ENCODE measurements around the gene NMU. TPM values are rescaled to one million over a fixed set of nuclear protein-coding genes. Genes with fewer than 3 reads are reported as not detected.

NMU gene
- total RNA-seq, 1 donor from 2014 or later: not detected

DNA sequence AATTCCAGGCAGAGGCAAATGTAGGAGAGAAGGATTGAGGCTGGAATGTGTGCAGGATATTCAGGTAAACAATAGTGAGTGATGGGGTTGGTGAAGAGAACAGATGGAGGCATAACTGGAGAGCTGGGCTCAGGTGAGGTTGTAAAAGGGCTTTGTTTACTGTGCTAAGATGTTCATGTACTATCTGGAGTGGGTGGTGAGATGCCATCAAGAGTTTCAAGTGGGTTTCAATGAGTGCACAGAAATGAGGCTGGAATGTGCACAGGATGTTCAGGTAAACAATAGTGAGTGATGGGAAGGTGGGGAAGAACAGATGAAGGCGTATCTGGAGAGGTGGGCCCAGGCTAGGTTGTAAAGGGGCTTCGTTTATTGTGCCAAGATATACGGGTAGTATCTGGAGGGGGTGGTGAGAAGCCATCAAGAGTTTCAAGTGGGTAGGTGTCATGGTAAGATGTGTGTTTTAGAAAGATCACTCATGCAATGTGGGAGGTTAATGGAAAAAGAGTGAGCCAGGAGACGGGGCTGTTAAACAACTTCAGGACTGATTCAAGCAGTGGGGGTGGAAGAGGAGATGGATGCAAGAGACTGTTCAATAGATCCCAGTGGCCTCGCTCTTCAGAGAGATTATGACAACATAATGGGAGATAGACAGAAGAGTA, 25.4 kb upstream of the NMU start:
- TF ChIP-seq, protein P1, sequence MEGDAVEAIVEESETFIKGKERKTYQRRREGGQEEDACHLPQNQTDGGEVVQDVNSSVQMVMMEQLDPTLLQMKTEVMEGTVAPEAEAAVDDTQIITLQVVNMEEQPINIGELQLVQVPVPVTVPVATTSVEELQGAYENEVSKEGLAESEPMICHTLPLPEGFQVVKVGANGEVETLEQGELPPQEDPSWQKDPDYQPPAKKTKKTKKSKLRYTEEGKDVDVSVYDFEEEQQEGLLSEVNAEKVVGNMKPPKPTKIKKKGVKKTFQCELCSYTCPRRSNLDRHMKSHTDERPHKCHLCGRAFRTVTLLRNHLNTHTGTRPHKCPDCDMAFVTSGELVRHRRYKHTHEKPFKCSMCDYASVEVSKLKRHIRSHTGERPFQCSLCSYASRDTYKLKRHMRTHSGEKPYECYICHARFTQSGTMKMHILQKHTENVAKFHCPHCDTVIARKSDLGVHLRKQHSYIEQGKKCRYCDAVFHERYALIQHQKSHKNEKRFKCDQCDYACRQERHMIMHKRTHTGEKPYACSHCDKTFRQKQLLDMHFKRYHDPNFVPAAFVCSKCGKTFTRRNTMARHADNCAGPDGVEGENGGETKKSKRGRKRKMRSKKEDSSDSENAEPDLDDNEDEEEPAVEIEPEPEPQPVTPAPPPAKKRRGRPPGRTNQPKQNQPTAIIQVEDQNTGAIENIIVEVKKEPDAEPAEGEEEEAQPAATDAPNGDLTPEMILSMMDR (IDR thresholded peaks at IDR 0.05): no peak
- DNase-seq (ENCODE audit: low spot score in 2 of 2): no peak
- no peaks in the 10 kb centered on the region for H3K4me1 ChIP-seq
- no peak overlapping the region for H3K4me3 ChIP-seq
- H3K9me3 ChIP-seq: no peaks in the 10 kb centered on the region
- intact Hi-C loops (cut with DNase I): no loop called here
- H3K36me3 ChIP-seq: no peaks in the 10 kb centered on the region
- H3K27me3 ChIP-seq: no peaks in the 10 kb centered on the region
- H3K27ac ChIP-seq: no peak overlapping the region

DNA sequence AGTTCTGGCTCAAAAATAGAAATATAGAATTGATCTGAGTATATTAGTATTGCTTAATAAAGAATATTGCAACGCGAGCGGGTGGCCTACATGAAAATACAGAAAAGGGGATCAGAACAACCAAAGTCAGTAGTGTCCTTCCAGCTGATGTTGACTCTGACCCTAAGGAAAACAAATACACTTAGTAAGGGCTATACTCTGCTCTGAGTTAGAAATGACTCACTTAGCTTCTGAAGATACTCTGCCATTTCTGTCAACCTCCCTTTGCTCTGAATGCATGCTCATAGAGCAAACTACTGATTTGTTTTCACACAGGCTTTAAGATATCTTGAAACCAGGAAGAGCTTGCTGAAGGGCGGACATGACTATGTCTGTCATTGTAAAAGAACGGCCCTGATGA, 22.6 kb upstream of the NMU start:
- H3K36me3 ChIP-seq: no peaks in the 10 kb centered on the region
- no peaks in the 10 kb centered on the region for H3K27me3 ChIP-seq
- H3K27ac ChIP-seq: no peak overlapping the region
- no peak for DNase-seq (ENCODE audit: low spot score in 2 of 2)
- H3K4me1 ChIP-seq: no peaks in the 10 kb centered on the region
- H3K4me3 ChIP-seq: no peak overlapping the region
- no peaks in the 10 kb centered on the region for H3K9me3 ChIP-seq
- TF ChIP-seq, protein P1 (IDR thresholded peaks at IDR 0.05): no peak
- intact Hi-C loops (cut with DNase I): no loop called here

DNA sequence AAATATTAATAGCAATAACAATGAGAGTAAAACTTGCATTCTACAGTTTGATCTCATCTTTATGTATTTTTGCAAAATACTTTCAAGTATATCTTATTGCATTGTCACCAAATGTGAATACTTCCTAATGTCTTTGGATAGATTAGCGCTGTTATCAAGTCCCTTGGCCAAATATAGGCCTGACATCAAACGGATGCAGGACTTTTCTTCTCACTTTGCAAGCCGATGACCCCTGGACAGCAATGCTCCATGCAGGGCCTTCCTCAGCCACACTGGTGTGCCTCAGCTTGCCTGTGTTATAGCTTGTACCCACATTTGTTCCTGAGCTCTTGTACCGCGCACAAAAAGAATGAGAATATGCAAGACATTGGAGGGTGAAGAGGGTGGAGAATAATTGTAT, 18.0 kb upstream of the NMU start:
- Histone ChIP-seq H3K27me3 (no peaks in the 10 kb centered on the region), H3K4me3 (no peak overlapping the region), H3K27ac (no peak overlapping the region), H3K4me1 (no peaks in the 10 kb centered on the region), H3K9me3 (no peaks in the 10 kb centered on the region), H3K36me3 (no peaks in the 10 kb centered on the region)
- TF ChIP-seq, protein P1 (IDR thresholded peaks at IDR 0.05): no peak
- DNase-seq (ENCODE audit: low spot score in 2 of 2): no peak
- intact Hi-C loops (cut with DNase I): no loop called here

DNA sequence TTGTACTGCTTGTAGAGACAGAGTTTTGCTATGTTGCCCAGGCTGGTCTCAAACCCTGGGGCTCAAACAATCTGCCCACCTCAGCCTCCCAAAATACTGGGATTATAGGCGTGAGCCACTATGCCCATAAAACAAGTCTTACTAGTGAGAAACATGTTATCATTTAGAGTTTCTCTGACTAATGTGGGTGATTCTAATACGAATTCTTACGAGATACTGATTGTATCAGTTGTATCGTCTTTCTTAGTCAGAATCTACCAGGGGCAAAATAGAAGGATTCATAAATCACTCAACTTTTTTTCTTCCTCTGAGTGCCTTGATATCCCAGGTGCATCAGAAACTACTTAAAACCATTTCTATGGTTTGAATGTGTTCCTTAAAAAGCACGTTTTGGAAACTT, 14.4 kb upstream of the NMU start:
- no peak for DNase-seq (ENCODE audit: low spot score in 2 of 2)
- Histone ChIP-seq H3K4me3 (no peak overlapping the region), H3K36me3 (no peaks in the 10 kb centered on the region), H3K9me3 (no peaks in the 10 kb centered on the region), H3K27ac (no peak overlapping the region), H3K27me3 (no peaks in the 10 kb centered on the region), H3K4me1 (no peaks in the 10 kb centered on the region)
- intact Hi-C loops (cut with DNase I): no loop called here
- TF ChIP-seq, protein P1 (IDR thresholded peaks at IDR 0.05): no peak

DNA sequence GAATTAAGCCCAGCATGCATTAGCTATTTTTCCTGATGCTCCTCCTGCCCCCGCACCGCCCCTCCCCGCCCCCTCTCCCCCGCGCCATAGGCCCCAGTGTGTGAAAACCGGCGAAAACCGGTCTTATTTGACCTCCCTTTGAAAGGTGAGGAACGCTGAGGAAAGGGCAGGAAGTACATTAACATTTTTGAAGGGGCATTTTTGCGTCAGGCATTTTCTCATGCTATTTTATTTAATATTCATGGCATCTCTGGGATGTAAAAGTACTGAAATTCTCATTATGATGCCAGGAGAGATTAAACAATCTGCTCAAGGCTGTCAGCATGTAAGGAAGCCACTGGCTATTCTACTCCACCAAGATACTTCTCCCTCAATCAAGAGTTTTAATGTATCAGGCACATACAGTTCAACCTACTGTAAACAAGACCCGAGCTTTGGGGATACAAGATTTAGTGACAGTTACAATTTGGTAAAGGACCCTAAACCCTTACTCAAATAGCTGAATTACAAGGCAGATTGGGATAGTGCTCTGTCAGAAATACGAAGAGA, 1.2 kb upstream of the NMU start:
- TF ChIP-seq, protein P1 (IDR thresholded peaks at IDR 0.05): no peak
- no peaks in the 10 kb centered on the region for H3K36me3 ChIP-seq
- intact Hi-C loops (cut with DNase I): no loop called here
- no peak overlapping the region for H3K27ac ChIP-seq
- peaks cover 8 to 9% of the 10 kb centered on the region in 2 donors for H3K4me1 ChIP-seq
- no peak overlapping the region for H3K4me3 ChIP-seq
- no peaks in the 10 kb centered on the region for H3K9me3 ChIP-seq
- no peaks in the 10 kb centered on the region for H3K27me3 ChIP-seq
- DNase-seq (ENCODE audit: low spot score in 2 of 2): no peak

All from ascending aorta (tissue), 2 donors.